Gastrocnemius medialis (tissue), 4 donors: Measurements from ENCODE around the gene NPL.

Experiments
- POLR2A ChIP-seq, 2 donors: fragments of 450-650 bp; IDR thresholded peaks; one replicate each; pipeline ENCODE4 v1.6.1; 2017; ENCODE audit warnings: antibody characterized with exemption in 2 of 2, mild to moderate bottlenecking in 2 of 2, moderate library complexity in 2 of 2
- TF ChIP-seq, protein P1 (sequence below), 5 experiments: fragments of 450-650 bp in 3 of 5; fragments of 200-600 bp in 2 of 5; sonication (generic) in 2 of 5; IDR thresholded peaks in 4 of 5; conservative IDR thresholded peaks in 1 of 5; 1 replicate in 4 of 5; 2 replicates in 1 of 5; pipeline ENCODE4 v1.5.1; 2016 to 2019; ENCODE audit warnings: antibody characterized with exemption in 5 of 5, mild to moderate bottlenecking in 3 of 5, moderate library complexity in 3 of 5

DNA sequence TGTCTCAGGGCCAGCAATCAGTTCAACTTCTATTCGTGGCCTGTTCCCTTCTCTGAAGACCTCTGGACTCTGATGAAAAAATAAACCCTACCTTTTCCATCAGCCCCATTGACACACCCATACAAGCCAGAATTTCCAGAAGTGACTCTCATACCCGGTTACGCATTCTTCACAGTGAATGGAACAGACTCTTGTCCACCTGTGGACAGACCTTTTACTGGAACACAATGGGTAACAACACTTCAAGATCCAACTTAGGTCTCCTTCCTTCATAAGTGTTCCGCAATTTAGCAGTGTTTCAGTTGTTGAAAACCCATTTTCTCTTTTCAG is 2.6 kb upstream of the NPL start:
- TF ChIP-seq POLR2A (IDR thresholded peaks at IDR 0.05) = no peak
- TF ChIP-seq, protein P1, sequence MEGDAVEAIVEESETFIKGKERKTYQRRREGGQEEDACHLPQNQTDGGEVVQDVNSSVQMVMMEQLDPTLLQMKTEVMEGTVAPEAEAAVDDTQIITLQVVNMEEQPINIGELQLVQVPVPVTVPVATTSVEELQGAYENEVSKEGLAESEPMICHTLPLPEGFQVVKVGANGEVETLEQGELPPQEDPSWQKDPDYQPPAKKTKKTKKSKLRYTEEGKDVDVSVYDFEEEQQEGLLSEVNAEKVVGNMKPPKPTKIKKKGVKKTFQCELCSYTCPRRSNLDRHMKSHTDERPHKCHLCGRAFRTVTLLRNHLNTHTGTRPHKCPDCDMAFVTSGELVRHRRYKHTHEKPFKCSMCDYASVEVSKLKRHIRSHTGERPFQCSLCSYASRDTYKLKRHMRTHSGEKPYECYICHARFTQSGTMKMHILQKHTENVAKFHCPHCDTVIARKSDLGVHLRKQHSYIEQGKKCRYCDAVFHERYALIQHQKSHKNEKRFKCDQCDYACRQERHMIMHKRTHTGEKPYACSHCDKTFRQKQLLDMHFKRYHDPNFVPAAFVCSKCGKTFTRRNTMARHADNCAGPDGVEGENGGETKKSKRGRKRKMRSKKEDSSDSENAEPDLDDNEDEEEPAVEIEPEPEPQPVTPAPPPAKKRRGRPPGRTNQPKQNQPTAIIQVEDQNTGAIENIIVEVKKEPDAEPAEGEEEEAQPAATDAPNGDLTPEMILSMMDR (IDR thresholded peaks at IDR 0.05 in 4 of 5, conservative IDR thresholded peaks at IDR 0.05 in 1 of 5) = no peak
